ENCODE data around the gene GSPT1. TPM values are rescaled to one million over a fixed set of nuclear protein-coding genes. Genes with fewer than 3 reads are reported as not detected.
A peak's percentile ranks its signal among the peaks of the same experiment; 100 is the strongest.

GSPT1 gene
- total RNA-seq, 2 donors from 2014 or later, result 70.2 to 88.7 TPM

GRCh38 chr16:11852092-11852809 is 63.5 kb downstream of the GSPT1 start:
- no peak for DNase-seq (ENCODE audit: low spot score)
- H3K4me1 ChIP-seq (replicated peaks), result peaks cover 4% of the 10 kb centered on the region
- TF ChIP-seq POLR2A (IDR thresholded peaks at IDR 0.05) (no peak), POLR2AphosphoS5 (IDR thresholded peaks at IDR 0.05) (no peak)
- TF ChIP-seq, protein P1, sequence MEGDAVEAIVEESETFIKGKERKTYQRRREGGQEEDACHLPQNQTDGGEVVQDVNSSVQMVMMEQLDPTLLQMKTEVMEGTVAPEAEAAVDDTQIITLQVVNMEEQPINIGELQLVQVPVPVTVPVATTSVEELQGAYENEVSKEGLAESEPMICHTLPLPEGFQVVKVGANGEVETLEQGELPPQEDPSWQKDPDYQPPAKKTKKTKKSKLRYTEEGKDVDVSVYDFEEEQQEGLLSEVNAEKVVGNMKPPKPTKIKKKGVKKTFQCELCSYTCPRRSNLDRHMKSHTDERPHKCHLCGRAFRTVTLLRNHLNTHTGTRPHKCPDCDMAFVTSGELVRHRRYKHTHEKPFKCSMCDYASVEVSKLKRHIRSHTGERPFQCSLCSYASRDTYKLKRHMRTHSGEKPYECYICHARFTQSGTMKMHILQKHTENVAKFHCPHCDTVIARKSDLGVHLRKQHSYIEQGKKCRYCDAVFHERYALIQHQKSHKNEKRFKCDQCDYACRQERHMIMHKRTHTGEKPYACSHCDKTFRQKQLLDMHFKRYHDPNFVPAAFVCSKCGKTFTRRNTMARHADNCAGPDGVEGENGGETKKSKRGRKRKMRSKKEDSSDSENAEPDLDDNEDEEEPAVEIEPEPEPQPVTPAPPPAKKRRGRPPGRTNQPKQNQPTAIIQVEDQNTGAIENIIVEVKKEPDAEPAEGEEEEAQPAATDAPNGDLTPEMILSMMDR (IDR thresholded peaks at IDR 0.05), result no peak

DNA sequence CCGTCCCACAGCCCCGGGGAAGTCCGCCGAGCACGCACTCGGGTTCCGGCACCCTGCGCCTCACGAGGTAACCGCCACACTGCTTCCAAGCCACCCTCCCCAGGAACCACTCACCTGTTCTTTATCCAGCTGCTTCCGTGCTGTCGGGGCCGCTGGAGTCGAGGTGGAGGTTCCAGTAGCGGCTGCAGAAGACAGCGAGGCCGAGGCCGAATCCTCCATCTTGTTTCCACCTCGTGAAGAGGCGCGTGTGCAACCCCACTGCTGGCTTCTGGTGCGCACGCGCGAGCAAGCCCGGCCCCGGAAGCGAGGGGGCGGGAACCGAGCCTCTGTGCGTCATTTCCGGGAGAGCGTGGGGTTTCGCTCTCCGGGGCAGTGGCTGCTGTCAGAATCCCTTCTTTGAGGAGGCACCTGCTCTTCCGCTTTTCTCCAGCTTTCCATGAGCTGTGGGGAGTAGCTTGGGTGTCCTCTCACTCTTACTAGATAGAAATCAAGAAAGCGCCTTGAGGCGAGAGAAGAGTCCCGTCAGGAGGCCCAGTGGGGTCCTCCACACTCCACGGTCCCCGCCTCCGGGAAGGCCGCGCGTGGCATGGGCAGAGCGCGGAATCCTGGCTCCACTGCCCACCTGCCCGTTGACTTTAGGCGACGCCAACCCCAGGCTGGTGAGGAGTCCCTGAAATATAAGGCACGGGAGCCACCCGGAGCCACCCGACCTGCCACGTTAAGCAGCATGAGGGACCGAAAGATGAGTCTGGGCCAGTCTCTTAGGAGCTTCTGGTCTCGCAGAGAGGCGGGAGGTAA is 64.3 kb downstream of the GSPT1 start, which contains the start of gene RSL1D1:
RSL1D1 (minus strand) TSS at position 249 of the 798 bp plus-strand sequence; CDS start at position 219, 30 bp downstream.
- peak within 1 kb of the TSS; percentile 88 to 94 for H3K4me3 ChIP-seq
- intact Hi-C loops (cut with DNase I), result loop anchor here (5.0 to 10.0 kb wide), 2 partner anchors 66 to 123 kb away; partner anchors contain the start of genes GSPT1 and SNX29
- WGBS, result under 1% methylated on average over 57 of the region's 57 CpGs

More at GRCh38 chr16:11852092-11852809, 63.5 kb downstream of the GSPT1 start:
- intact Hi-C loops (cut with DNase I), result loop anchor here (5.0 to 10.0 kb wide), 2 partner anchors 65 to 123 kb away; partner anchors contain the start of genes GSPT1 and SNX29
- no peaks in the 10 kb centered on the region for H3K9me3 ChIP-seq
- H3K4me3 ChIP-seq, result peak overlapping the region; percentile 88 to 94
- no peaks in the 10 kb centered on the region for H3K27me3 ChIP-seq (replicated peaks; ENCODE audit: insufficient read depth)
- peak overlapping the region; percentile 80 to 84 for H3K27ac ChIP-seq
- WGBS, result 43% methylated on average over 33 of the region's 33 CpGs
- no peaks in the 10 kb centered on the region for H3K36me3 ChIP-seq

GRCh38 chr16:11848842-11849241 is 66.9 kb downstream of the GSPT1 start:
- no peaks in the 10 kb centered on the region for H3K27me3 ChIP-seq (replicated peaks; ENCODE audit: insufficient read depth)
- H3K27ac ChIP-seq, result no peak overlapping the region
- H3K36me3 ChIP-seq, result peaks cover 0 to 19% of the 10 kb centered on the region in 2 donors
- intact Hi-C loops (cut with DNase I), result no loop called here
- peaks cover 4% of the 10 kb centered on the region for H3K4me1 ChIP-seq (replicated peaks)
- WGBS, result 93% methylated on average over 3 of the region's 3 CpGs
- TF ChIP-seq, protein P1 (IDR thresholded peaks at IDR 0.05), result no peak
- TF ChIP-seq POLR2AphosphoS5 (IDR thresholded peaks at IDR 0.05), result no peak
- TF ChIP-seq POLR2A (IDR thresholded peaks at IDR 0.05), result no peak
- DNase-seq (ENCODE audit: low spot score), result no peak
- H3K9me3 ChIP-seq, result no peaks in the 10 kb centered on the region
- H3K4me3 ChIP-seq, result no peak overlapping the region

More for the DNA sequence above, 64.3 kb downstream of the GSPT1 start, which contains the start of gene RSL1D1:
- H3K27me3 ChIP-seq (replicated peaks; ENCODE audit: insufficient read depth), result no peaks in the 10 kb centered on the region
- H3K27ac ChIP-seq, result peak within 1 kb of the TSS; percentile 80 to 84
- H3K4me1 ChIP-seq (replicated peaks), result peaks cover 4% of the 10 kb centered on the region
- H3K36me3 ChIP-seq, result peaks cover 0 to 3% of the 10 kb centered on the region in 2 donors
- no peaks in the 10 kb centered on the region for H3K9me3 ChIP-seq
- TF ChIP-seq POLR2AphosphoS5 (IDR thresholded peaks at IDR 0.05), result peak; percentile 99
- peak; percentile 88 for TF ChIP-seq POLR2A (IDR thresholded peaks at IDR 0.05)
- TF ChIP-seq, protein P1 (IDR thresholded peaks at IDR 0.05), result peak in 1 of 4 experiments; percentile 10
- DNase-seq (ENCODE audit: low spot score), result peak; percentile 86

- intact Hi-C loops (cut with DNase I), result no loop called here
- Histone ChIP-seq H3K9me3 (no peaks in the 10 kb centered on the region), H3K27ac (no peak overlapping the region), H3K4me1 (replicated peaks) (no peaks in the 10 kb centered on the region), H3K36me3 (peaks cover 0 to 29% of the 10 kb centered on the region in 2 donors), H3K4me3 (no peak overlapping the region), H3K27me3 (replicated peaks; ENCODE audit: insufficient read depth) (no peaks in the 10 kb centered on the region)
- 82% methylated on average over 4 of the region's 4 CpGs for WGBS
- no peak for TF ChIP-seq POLR2AphosphoS5 (IDR thresholded peaks at IDR 0.05)
- no peak for TF ChIP-seq POLR2A (IDR thresholded peaks at IDR 0.05)
- TF ChIP-seq, protein P1 (IDR thresholded peaks at IDR 0.05), result no peak
- no peak for DNase-seq (ENCODE audit: low spot score)
These were observed 71.3 kb downstream of the GSPT1 start for GRCh38 chr16:11844499-11844898.

All from prostate gland (tissue), 2 donors.